Measurements from ENCODE around the gene PYURF.

Gene PYURF

DNA sequence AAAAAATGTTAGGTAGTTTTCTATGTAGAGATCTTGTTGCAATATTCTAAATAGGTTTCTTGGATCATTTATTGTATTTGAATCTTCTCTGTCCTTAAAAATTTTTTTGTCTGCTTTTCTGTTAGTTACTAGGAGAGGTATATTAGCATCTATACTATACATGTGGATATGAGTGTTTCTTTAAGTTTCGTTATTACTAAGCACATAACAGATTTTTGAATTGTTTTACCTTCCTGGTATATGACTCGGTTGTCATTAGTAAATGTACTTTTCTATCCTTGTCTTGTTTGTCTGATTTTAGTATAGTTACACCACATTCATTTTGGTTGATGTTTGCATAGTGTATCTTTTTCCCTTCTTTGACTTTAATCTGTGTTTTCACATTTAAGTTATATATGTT lies 20.2 kb downstream of the PYURF start:
- no peak for DNase-seq

GRCh38 chr4:88497859-88498409 lies 25.6 kb downstream of the PYURF start:
- no peak for DNase-seq

- no peak for DNase-seq
Measured at GRCh38 chr4:88489100-88489761, 34.3 kb downstream of the PYURF start.

DNA sequence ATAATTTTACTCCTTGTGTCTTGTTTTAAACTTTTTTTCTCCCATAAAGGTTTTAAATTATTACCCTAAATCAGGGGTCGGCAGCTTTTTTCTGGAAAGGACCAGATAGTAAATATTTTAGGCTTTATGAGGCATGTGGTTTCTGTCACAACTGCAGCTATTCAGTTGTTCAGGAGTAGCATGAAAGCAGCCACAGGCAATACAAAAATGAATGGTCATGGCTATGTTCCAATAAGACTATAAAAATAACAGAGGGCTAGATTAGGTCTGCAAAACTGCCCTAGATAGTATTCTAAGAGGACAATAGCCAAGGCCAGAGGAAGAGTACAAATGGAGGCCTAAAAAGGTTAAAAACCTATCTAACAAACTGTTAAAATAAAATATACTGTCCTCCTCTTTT lies 42.0 kb downstream of the PYURF start:
- no peak for DNase-seq

GRCh38 chr4:88478247-88478646 lies 45.3 kb downstream of the PYURF start:
- DNase-seq = no peak

GRCh38 chr4:88477229-88477860 lies 46.2 kb downstream of the PYURF start:
- DNase-seq = no peak

Measured in NCI-H1417 (cell line).